Right lobe of liver (tissue), 6 donors: ENCODE results near the gene VPS8. TPM values are rescaled to one million over a fixed set of nuclear protein-coding genes. Genes with fewer than 3 reads are reported as not detected.

ENCODE experiments used
- ATAC-seq, 4 donors: fragments of 200-7000 bp; cut with Tn5 transposase; one replicate each; pipeline ENCODE4 v1.9.1; 2020; ENCODE audit warnings: mild to moderate bottlenecking in 4 of 4, moderate library complexity in 4 of 4
- DNase-seq, 3 donors: peaks; one replicate each; pipeline ENCODE4 v3.0.0-alpha.2; 2020
- H3K27ac ChIP-seq, 3 donors: fragments of 200-600 bp; one replicate each; pipeline ENCODE4 v1.8.0; 2022
- H3K27me3 ChIP-seq, 2 donors: fragments of 200-600 bp; one replicate each; pipeline ENCODE4 v1.8.0; 2022
- H3K36me3 ChIP-seq, 4 donors: fragments of 200-600 bp; sonication (generic) in 1 of 4; one replicate each; pipeline versions ENCODE4 v1.5.1 to v1.8.0; 2017 to 2022; ENCODE audit warnings: control low read depth in 1 of 4
- H3K4me1 ChIP-seq, 4 donors: fragments of 200-600 bp; sonication (generic) in 1 of 4; one replicate each; pipeline versions ENCODE4 v1.5.1 to v1.8.0; 2017 to 2022; ENCODE audit warnings: control low read depth in 1 of 4
- H3K4me3 ChIP-seq, 3 donors: fragments of 200-600 bp; one replicate each; pipeline ENCODE4 v1.8.0; 2022
- H3K9me3 ChIP-seq, 4 donors: fragments of 200-600 bp; sonication (generic) in 1 of 4; one replicate each; pipeline versions ENCODE4 v1.5.1 to v1.8.0; 2017 to 2022; ENCODE audit warnings: control low read depth in 1 of 4
- CTCF ChIP-seq, 4 donors: fragments of 200-600 bp in 3 of 4; fragments of 450-650 bp in 1 of 4; IDR thresholded peaks; one replicate each; pipeline versions ENCODE4 v1.5.1 to v1.8.0; 2016 to 2022; ENCODE audit warnings: antibody characterized with exemption in 4 of 4, mild to moderate bottlenecking in 2 of 4
- POLR2A ChIP-seq: fragments of 450-650 bp; IDR thresholded peaks from one replicate; pipeline ENCODE4 v1.6.1; 2017; ENCODE audit warnings: antibody characterized with exemption, mild to moderate bottlenecking
- WGBS: methylation state at CpG from one replicate; pipeline ENCODE4 v1.1.6; 2018; ENCODE audit warnings: low coverage, low lambda C conversion rate; ENCODE audit not compliant: insufficient coverage; ENCODE audit errors: missing lambda C conversion rate; 5-methylcytosine and 5-hydroxymethylcytosine counted together
- intact Hi-C, 2 donors: fragments of 100-400 bp; cut with DNase I; formaldehyde crosslinking; loops; one replicate each; pipeline versions ENCODE4 v1.11.2 to v1.14.1; 2022
- total RNA-seq, 6 experiments: library from RNA; depleted of rRNA in 2 of 6; stranded (reverse); fragments of >200 nt in 2 of 6; fragmentation: NEBNext Ultra II Directional in 3 of 6; extraction: Animal tissue kit (Norgen Biotek cat#: 25700) in 3 of 6; gene quantifications; one replicate each; pipeline versions ENCODE4 v1.1.0 to v1.2.4, GENCODE V29; 2016 to 2023
- donor health status: DM: no; HTN: yes; CAD: no.
- donor health status: DM: no; HTN: no; CAD: no.
- donor health status: DM: no; HTN: no; CAD: no.
- donor health status: DM: no; HTN: yes; CAD: no.
- donor health status: DM: no; HTN: yes; CAD: no.

Gene VPS8
- total RNA-seq, 6 experiments from 2014 or later: 20.4 to 24.5 (median 21.3) TPM

GRCh38 chr3:185030951-185031350, 219.0 kb downstream of the VPS8 start:
- H3K4me3 ChIP-seq: no peak overlapping the region
- H3K27me3 ChIP-seq: no peaks in the 10 kb centered on the region
- 89% methylated on average over 3 of the region's 3 CpGs for WGBS
- TF ChIP-seq POLR2A (no peak), CTCF (IDR thresholded peaks at IDR 0.05) (no peak)
- ATAC-seq (no peak), DNase-seq (no peak)
- H3K4me1 ChIP-seq: peaks cover 0 to 5% (median 0%) of the 10 kb centered on the region in 4 donors
- no peaks in the 10 kb centered on the region for H3K36me3 ChIP-seq
- intact Hi-C loops: no loop called here
- H3K9me3 ChIP-seq: no peaks in the 10 kb centered on the region
- H3K27ac ChIP-seq: no peak overlapping the region

- ATAC-seq: no peak
- TF ChIP-seq POLR2A: no peak
- TF ChIP-seq CTCF (IDR thresholded peaks at IDR 0.05): no peak
- Histone ChIP-seq H3K36me3 (no peaks in the 10 kb centered on the region), H3K4me3 (no peak overlapping the region), H3K27ac (no peak overlapping the region), H3K4me1 (no peaks in the 10 kb centered on the region), H3K9me3 (no peaks in the 10 kb centered on the region), H3K27me3 (no peaks in the 10 kb centered on the region)
- DNase-seq: no peak
- 100% methylated on average over 1 of the region's 1 CpG for WGBS
- intact Hi-C loops: no loop called here
Measured at GRCh38 chr3:185037801-185038200, 225.8 kb downstream of the VPS8 start.

- 100% methylated on average over 1 of the region's 1 CpG for WGBS
- ATAC-seq: no peak
- TF ChIP-seq CTCF (IDR thresholded peaks at IDR 0.05) (no peak), POLR2A (no peak)
- Histone ChIP-seq H3K27me3 (no peaks in the 10 kb centered on the region), H3K9me3 (no peaks in the 10 kb centered on the region), H3K4me3 (no peak overlapping the region), H3K4me1 (peaks cover 0 to 4% (median 0%) of the 10 kb centered on the region in 4 donors), H3K36me3 (no peaks in the 10 kb centered on the region), H3K27ac (no peak overlapping the region)
- intact Hi-C loops: no loop called here
- no peak for DNase-seq
Measured at GRCh38 chr3:185040425-185040824, 228.5 kb downstream of the VPS8 start.

GRCh38 chr3:185041540-185041939, 229.6 kb downstream of the VPS8 start:
- peaks cover 0 to 12% (median 0%) of the 10 kb centered on the region in 4 donors for H3K4me1 ChIP-seq
- 90% methylated on average over 2 of the region's 4 CpGs for WGBS
- no peaks in the 10 kb centered on the region for H3K36me3 ChIP-seq
- H3K9me3 ChIP-seq: no peaks in the 10 kb centered on the region
- no peaks in the 10 kb centered on the region for H3K27me3 ChIP-seq
- no peak overlapping the region for H3K4me3 ChIP-seq
- DNase-seq: no peak
- H3K27ac ChIP-seq: no peak overlapping the region
- intact Hi-C loops: no loop called here
- TF ChIP-seq CTCF (IDR thresholded peaks at IDR 0.05): no peak
- no peak for TF ChIP-seq POLR2A
- no peak for ATAC-seq
